Measurements from ENCODE around the gene LRBA.
A peak's percentile ranks its signal among the peaks of the same experiment; 100 is the strongest.

Gene LRBA

DNA sequence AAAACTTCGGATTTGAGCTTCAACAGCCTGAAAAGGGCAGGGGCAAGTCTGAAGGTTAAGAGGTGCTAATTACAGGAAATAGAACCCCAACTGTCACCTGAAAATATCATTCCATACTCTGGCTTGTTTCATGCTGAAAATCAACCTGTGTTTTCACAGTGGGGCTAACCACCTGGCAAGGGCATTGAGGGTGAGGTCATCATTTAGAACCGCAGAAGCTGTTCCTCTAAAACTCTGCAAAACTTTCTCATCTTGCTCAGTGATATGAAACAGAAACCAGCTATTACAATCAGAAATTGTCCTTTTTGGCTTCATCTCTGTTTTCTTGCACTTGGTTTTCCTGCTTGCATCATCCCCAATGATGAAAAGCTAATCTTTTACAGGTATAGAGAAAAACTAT lies 689.2 kb downstream of the LRBA start:
- no peak overlapping the region for H3K4me3 ChIP-seq (ENCODE audit: insufficient read depth in 1 of 2, low read depth in 1 of 2, low read length in 2 of 2)
- H3K4me2 ChIP-seq (ENCODE audit: low read length, poor library complexity, severe bottlenecking), result no peak overlapping the region
- H4K8ac ChIP-seq (ENCODE audit: low read length), result no peak overlapping the region
- no peak overlapping the region for H3K4ac ChIP-seq (ENCODE audit: low read depth in 1 of 2, low read length in 2 of 2)
- peaks cover 5% of the 10 kb centered on the region for H3K79me1 ChIP-seq (replicated peaks; ENCODE audit: low read length, poor library complexity, severe bottlenecking)
- H2BK120ac ChIP-seq (ENCODE audit: low read depth, low read length), result no peak overlapping the region
- H2BK15ac ChIP-seq (ENCODE audit: low read depth, poor library complexity, severe bottlenecking), result no peak overlapping the region
- no peak overlapping the region for H2BK5ac ChIP-seq (ENCODE audit: low read depth, low read length, poor library complexity, severe bottlenecking)
- no peak overlapping the region for H4K91ac ChIP-seq (ENCODE audit: low read length)
- no peak overlapping the region for H3K23ac ChIP-seq (ENCODE audit: low read length in 2 of 2)
- H3K9me3 ChIP-seq (ENCODE audit: control insufficient read depth, low read length), result no peaks in the 10 kb centered on the region
- peaks cover 0 to 5% of the 10 kb centered on the region in 2 experiments for H3K36me3 ChIP-seq (ENCODE audit: control insufficient read depth in 1 of 2, insufficient read depth in 2 of 2, low read depth in 1 of 2, low read length in 2 of 2)
- peaks cover 2% of the 10 kb centered on the region for H3K4me1 ChIP-seq (ENCODE audit: control insufficient read depth, insufficient read depth, low read depth, low read length)
- no peak overlapping the region for H2BK12ac ChIP-seq (ENCODE audit: low read length in 2 of 2)
- H3K9ac ChIP-seq (ENCODE audit: low read length), result no peak overlapping the region
- no peak for DNase-seq
- H2AK5ac ChIP-seq (ENCODE audit: low read length, severe bottlenecking), result no peak overlapping the region
- H3K18ac ChIP-seq (ENCODE audit: low read depth in 1 of 2, low read length in 2 of 2), result no peak overlapping the region
- WGBS, result 100% methylated on average over 1 of the region's 2 CpGs
- no peak overlapping the region for H2AFZ ChIP-seq (ENCODE audit: low read depth, low read length)
- H3K27me3 ChIP-seq (ENCODE audit: control insufficient read depth in 1 of 2, insufficient read depth in 1 of 2, low read length in 2 of 2), result no peaks in the 10 kb centered on the region
- H3K27ac ChIP-seq (ENCODE audit: low read length, poor library complexity, severe bottlenecking), result peak overlapping the region; percentile 13
- H3K14ac ChIP-seq (ENCODE audit: low read length in 2 of 2), result no peak overlapping the region

DNA sequence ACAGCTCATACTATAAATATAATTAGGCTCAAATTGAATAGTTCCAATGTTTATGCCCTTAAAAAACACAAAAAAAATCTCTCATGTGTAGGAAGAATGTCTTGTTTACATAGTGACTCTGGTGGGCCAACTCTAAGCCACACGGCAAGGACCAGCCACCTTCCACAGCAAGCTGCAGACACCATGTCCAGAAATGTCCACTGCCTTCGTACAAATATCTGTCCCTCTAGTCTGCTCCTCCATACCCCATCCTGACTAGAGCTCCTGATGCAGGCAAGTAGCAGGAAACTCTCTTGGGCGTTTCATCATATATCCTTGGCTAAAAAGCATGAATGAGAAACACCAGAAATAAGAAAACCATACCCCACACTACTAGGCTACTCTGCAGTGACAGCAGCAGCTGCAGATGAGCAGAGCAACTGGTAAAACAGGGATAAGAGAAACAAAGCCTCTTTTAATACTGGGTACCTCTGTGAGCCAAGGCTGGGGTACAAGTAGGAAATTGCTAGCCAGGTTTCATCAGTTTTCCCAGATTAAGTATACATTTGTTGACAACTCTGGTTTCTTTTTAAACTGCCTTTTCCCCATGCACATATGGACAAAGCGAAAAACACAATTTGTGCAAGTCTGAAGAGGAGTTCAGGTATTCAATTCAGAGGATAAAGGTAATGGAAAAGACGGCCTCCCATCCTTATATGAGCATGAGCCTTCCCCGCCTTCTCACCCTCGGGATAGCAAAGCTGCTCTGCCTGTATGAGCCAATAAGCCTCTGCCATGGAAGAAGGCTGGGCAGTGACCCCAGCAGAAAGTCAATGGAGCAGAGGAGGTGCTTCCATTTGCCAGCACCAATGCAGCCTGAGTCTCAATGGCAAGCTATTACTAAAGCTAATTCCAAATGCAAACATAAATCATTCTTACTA lies 691.4 kb downstream of the LRBA start:
- 71% methylated on average over 7 of the region's 7 CpGs for WGBS
- no peak overlapping the region for H2BK12ac ChIP-seq (ENCODE audit: low read length in 2 of 2)
- no peaks in the 10 kb centered on the region for H3K27me3 ChIP-seq (ENCODE audit: control insufficient read depth in 1 of 2, insufficient read depth in 1 of 2, low read length in 2 of 2)

DNA sequence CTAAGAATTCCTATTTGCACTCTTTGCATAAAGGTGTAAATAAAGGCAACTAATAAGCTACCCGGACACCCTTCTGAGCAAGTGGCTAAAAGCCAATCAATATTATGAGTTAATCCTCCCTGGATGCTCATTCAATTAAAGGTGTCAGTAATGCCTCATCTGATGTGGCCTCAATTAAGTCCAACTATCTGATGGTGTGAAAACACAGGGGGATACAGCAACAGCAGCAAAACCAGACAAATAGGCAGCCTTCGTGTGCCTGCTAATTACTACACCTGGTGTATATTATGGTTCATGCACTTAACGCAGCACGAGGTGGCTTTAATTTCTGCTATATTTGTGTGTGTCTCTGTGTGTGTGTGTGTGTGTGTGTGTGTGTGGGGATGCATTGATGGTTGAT lies 692.4 kb downstream of the LRBA start:
- WGBS, result 86% methylated on average over 4 of the region's 4 CpGs
- Histone ChIP-seq H3K4me1 (ENCODE audit: control insufficient read depth, insufficient read depth, low read depth, low read length) (peaks cover 2% of the 10 kb centered on the region), H4K91ac (ENCODE audit: low read length) (no peak overlapping the region), H3K9me3 (ENCODE audit: control insufficient read depth, low read length) (no peaks in the 10 kb centered on the region), H2AFZ (ENCODE audit: low read depth, low read length) (no peak overlapping the region), H3K27me3 (ENCODE audit: control insufficient read depth in 1 of 2, insufficient read depth in 1 of 2, low read length in 2 of 2) (no peaks in the 10 kb centered on the region), H3K4ac (ENCODE audit: low read depth in 1 of 2, low read length in 2 of 2) (no peak overlapping the region), H3K23ac (ENCODE audit: low read length in 2 of 2) (no peak overlapping the region), H3K9ac (ENCODE audit: low read length) (no peak overlapping the region), H2BK12ac (ENCODE audit: low read length in 2 of 2) (peak overlapping the region in 1 of 2 experiments; percentile 59), H3K36me3 (ENCODE audit: control insufficient read depth in 1 of 2, insufficient read depth in 2 of 2, low read depth in 1 of 2, low read length in 2 of 2) (peaks cover 0 to 6% of the 10 kb centered on the region in 2 experiments), H3K18ac (ENCODE audit: low read depth in 1 of 2, low read length in 2 of 2) (no peak overlapping the region), H3K4me3 (ENCODE audit: insufficient read depth in 1 of 2, low read depth in 1 of 2, low read length in 2 of 2) (no peak overlapping the region), H2BK120ac (ENCODE audit: low read depth, low read length) (no peak overlapping the region), H2BK5ac (ENCODE audit: low read depth, low read length, poor library complexity, severe bottlenecking) (no peak overlapping the region), H3K4me2 (ENCODE audit: low read length, poor library complexity, severe bottlenecking) (no peak overlapping the region), H4K8ac (ENCODE audit: low read length) (no peak overlapping the region), H2BK15ac (ENCODE audit: low read depth, poor library complexity, severe bottlenecking) (no peak overlapping the region), H2AK5ac (ENCODE audit: low read length, severe bottlenecking) (no peak overlapping the region), H3K79me1 (replicated peaks; ENCODE audit: low read length, poor library complexity, severe bottlenecking) (peaks cover 5% of the 10 kb centered on the region), H3K27ac (ENCODE audit: low read length, poor library complexity, severe bottlenecking) (no peak overlapping the region), H3K14ac (ENCODE audit: low read length in 2 of 2) (no peak overlapping the region)
- no peak for DNase-seq

More for the DNA sequence above, 691.4 kb downstream of the LRBA start:
- Histone ChIP-seq H2BK15ac (ENCODE audit: low read depth, poor library complexity, severe bottlenecking) (no peak overlapping the region), H4K91ac (ENCODE audit: low read length) (no peak overlapping the region), H3K4me3 (ENCODE audit: insufficient read depth in 1 of 2, low read depth in 1 of 2, low read length in 2 of 2) (no peak overlapping the region), H3K4me2 (ENCODE audit: low read length, poor library complexity, severe bottlenecking) (no peak overlapping the region), H2AFZ (ENCODE audit: low read depth, low read length) (no peak overlapping the region), H3K9ac (ENCODE audit: low read length) (no peak overlapping the region), H3K4ac (ENCODE audit: low read depth in 1 of 2, low read length in 2 of 2) (peak overlapping the region in 1 of 2 experiments; percentile 52), H3K4me1 (ENCODE audit: control insufficient read depth, insufficient read depth, low read depth, low read length) (peaks cover 2% of the 10 kb centered on the region), H3K27ac (ENCODE audit: low read length, poor library complexity, severe bottlenecking) (no peak overlapping the region), H3K36me3 (ENCODE audit: control insufficient read depth in 1 of 2, insufficient read depth in 2 of 2, low read depth in 1 of 2, low read length in 2 of 2) (peaks cover 0 to 6% of the 10 kb centered on the region in 2 experiments), H3K79me1 (replicated peaks; ENCODE audit: low read length, poor library complexity, severe bottlenecking) (peaks cover 5% of the 10 kb centered on the region), H3K18ac (ENCODE audit: low read depth in 1 of 2, low read length in 2 of 2) (no peak overlapping the region), H2BK120ac (ENCODE audit: low read depth, low read length) (no peak overlapping the region), H4K8ac (ENCODE audit: low read length) (peak overlapping the region; percentile 23), H3K14ac (ENCODE audit: low read length in 2 of 2) (no peak overlapping the region), H3K23ac (ENCODE audit: low read length in 2 of 2) (peak overlapping the region in 1 of 2 experiments; percentile 59), H3K9me3 (ENCODE audit: control insufficient read depth, low read length) (no peaks in the 10 kb centered on the region), H2BK5ac (ENCODE audit: low read depth, low read length, poor library complexity, severe bottlenecking) (no peak overlapping the region), H2AK5ac (ENCODE audit: low read length, severe bottlenecking) (no peak overlapping the region)
- DNase-seq, result peak; percentile 33

DNA sequence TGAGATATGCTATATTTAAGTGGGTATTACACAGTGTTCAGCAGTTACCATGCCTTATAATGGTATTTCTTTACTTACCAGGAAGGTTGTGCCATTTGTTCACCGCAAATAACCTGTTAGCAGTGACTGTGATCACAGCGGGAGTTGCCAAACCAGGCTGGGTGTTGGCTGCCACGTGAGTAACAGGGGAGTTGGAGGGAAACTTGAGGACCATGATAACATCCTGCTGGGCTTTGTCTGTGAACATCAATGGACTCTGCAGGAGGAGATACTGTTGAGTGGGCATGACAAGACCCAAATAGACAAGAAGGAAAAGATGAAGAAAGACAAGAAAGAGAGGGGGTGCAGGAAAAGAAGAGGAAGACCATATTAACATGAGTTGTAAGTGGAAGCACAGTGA lies 694.0 kb downstream of the LRBA start:
- Histone ChIP-seq H2BK5ac (ENCODE audit: low read depth, low read length, poor library complexity, severe bottlenecking) (no peak overlapping the region), H2AK5ac (ENCODE audit: low read length, severe bottlenecking) (no peak overlapping the region), H3K27me3 (ENCODE audit: control insufficient read depth in 1 of 2, insufficient read depth in 1 of 2, low read length in 2 of 2) (no peaks in the 10 kb centered on the region), H3K4me2 (ENCODE audit: low read length, poor library complexity, severe bottlenecking) (no peak overlapping the region), H3K4me1 (ENCODE audit: control insufficient read depth, insufficient read depth, low read depth, low read length) (no peaks in the 10 kb centered on the region), H3K18ac (ENCODE audit: low read depth in 1 of 2, low read length in 2 of 2) (no peak overlapping the region), H3K9me3 (ENCODE audit: control insufficient read depth, low read length) (no peaks in the 10 kb centered on the region), H3K36me3 (ENCODE audit: control insufficient read depth in 1 of 2, insufficient read depth in 2 of 2, low read depth in 1 of 2, low read length in 2 of 2) (peaks cover 0 to 3% of the 10 kb centered on the region in 2 experiments), H3K14ac (ENCODE audit: low read length in 2 of 2) (no peak overlapping the region), H3K4ac (ENCODE audit: low read depth in 1 of 2, low read length in 2 of 2) (no peak overlapping the region), H3K23ac (ENCODE audit: low read length in 2 of 2) (no peak overlapping the region), H3K4me3 (ENCODE audit: insufficient read depth in 1 of 2, low read depth in 1 of 2, low read length in 2 of 2) (no peak overlapping the region), H3K79me1 (replicated peaks; ENCODE audit: low read length, poor library complexity, severe bottlenecking) (peaks cover 3% of the 10 kb centered on the region), H2BK15ac (ENCODE audit: low read depth, poor library complexity, severe bottlenecking) (no peak overlapping the region), H2BK12ac (ENCODE audit: low read length in 2 of 2) (no peak overlapping the region), H3K27ac (ENCODE audit: low read length, poor library complexity, severe bottlenecking) (no peak overlapping the region), H2AFZ (ENCODE audit: low read depth, low read length) (no peak overlapping the region), H3K9ac (ENCODE audit: low read length) (no peak overlapping the region), H4K8ac (ENCODE audit: low read length) (no peak overlapping the region), H4K91ac (ENCODE audit: low read length) (no peak overlapping the region), H2BK120ac (ENCODE audit: low read depth, low read length) (no peak overlapping the region)
- 41% methylated on average over 3 of the region's 3 CpGs for WGBS
- no peak for DNase-seq
